GM21526 (cell line): ENCODE measurements around the gene ALLC.

Source experiments
- ATAC-seq: cut with Tn5 transposase; IDR thresholded peaks from one replicate; pipeline ENCODE4 v1.9.1; 2021; ENCODE audit warnings: moderate library complexity; ENCODE audit not compliant: unreplicated experiment, low FRiP score

Gene ALLC

DNA sequence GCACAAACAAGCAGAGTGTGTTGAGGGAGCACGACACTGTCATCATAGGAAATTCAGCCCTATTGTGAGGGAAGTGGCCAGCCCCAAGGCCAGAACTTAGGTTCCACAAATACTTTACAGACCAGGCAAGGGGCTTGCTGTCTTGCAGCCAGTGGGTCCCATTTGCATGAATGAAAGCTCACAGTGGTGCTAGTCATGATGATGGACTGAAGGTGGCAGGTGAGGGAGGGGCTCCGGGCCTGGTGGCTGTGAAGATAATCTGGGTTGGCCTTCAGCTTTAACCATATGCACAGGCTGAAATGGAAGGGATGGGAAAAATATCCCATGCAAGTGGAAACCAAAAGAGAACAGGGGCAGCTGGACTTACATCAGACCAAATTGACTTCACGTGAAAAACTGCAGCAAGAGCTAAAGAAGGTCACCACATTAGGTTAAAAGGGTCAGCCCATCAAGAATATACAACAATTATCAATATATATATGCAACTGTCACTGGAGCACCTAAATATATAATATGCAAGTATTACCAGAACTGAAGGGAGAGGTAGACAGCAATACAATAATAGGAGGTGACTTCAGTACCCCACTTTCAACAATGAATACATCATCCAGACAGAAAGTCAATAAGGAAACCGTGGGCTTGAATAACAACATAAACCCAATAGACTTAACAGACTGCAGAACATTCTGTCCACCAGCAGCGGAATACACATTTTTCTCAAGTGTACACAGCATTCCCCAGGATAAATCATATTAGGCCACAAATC is 84.9 kb downstream of the ALLC start:
- ATAC-seq, result no peak

DNA sequence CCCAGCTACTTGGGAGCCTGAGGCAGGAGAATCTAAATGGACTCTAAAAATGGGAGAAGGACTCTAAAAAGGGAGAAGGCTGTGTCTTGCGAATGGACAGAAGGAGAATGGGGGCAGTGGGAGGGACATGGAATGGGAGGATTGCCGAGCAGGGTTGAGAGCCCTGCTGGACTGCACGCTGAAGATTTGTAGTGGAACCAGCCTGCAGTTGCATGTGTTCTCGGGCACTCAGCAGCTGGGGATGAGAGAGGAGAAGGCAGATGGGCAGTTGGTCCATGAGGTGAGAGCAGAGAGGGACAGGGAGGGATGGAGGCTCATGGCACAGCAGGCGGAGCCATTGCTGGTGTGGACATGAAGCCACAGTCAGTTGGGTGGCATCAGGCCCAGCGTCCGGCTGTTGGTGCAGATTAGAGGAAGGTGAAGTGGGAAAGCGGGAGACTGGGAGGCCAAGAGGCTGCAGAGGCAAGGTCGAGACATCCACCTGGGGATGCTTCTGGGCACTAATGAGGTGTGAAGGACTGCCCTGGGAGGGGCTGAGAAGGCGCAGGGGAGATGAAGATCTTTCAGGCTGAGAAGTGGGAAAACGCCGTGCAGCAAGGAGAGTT is 86.1 kb downstream of the ALLC start:
- no peak for ATAC-seq

DNA sequence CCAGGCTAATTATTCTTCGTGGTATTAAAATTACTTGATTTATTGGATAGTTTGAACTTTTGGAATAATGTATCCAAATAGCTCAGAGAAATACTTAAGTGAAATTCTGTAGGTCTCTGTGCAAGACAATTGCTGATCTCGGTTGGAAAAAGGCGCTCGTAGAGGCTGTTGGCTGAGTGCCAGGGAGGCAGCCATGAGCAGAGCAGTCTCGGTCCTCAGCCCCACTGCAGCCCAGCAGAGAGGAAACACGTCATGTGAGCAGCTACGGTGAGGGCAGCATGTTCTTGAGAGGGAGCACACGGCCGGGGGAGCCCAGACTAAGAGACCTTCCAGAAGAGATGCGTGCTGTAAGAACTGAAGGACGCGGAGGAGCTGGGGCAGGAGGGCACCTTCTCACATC is 87.9 kb downstream of the ALLC start:
- no peak for ATAC-seq

DNA sequence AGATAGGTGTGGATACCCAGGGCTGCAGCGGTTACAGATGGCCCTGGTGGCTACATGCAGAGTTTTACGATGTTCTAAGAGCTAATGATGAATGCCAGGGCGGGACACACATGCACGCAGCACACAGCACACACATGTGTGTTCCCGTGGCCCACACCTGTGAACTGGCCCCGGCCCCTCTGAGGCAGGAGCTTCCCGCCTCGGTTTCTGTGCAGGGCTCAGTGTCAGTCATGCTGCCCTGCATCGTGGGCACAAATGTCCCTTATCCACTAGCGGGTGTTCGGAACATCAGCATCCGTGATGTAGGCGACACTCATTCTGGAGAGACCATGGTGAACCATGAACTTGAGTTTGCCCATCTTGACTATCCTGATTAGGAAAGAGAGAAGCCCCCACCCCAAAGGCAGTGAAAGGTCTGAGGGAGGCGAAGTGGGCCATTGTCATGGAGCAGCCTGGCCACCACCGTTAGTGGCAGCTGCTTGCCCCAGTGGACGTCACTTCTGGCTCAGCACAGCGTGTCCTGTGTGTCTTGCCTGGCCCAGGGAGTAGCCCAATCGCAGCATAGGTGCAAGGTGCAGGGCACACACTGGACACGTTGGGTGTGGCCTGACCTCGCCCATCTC is 89.1 kb downstream of the ALLC start:
- no peak for ATAC-seq

DNA sequence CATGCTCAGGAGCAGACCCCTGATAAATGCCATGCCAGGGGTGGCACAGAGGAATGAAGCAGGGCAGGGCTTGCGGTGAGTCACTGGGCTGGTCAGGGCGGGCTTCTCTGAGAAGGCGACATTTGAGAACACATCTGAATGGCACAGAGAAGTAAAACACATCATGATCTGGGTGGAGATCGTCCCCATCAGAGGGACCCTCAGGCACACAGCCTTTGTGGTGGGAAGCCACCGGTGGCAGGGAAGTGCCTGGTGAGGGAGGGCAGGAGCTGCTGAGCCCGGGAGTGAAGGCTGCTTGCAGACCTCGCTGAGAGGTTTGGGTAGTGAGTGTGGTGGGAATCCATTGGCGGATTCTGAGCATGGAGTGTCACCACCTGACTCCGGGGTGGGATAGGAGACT is 89.8 kb downstream of the ALLC start:
- ATAC-seq, result no peak

DNA sequence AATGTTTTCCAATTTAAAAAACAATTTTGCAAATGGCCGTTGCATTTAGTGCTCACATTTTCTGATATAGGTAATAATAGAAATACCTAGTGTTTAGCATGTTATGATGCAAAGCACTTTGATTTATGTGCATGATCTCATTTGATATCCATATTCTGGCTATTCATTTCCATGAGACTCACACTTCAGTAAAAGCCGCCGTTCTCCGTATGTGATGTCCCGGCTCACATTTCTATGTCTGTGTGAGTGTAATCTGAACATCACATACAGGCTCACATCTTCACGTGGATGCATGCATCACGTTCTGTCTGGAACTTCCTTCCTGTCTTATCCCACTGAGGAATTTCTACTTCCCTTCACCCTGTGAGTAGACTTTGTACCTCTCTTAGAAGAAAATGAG is 91.2 kb downstream of the ALLC start:
- ATAC-seq, result no peak

DNA sequence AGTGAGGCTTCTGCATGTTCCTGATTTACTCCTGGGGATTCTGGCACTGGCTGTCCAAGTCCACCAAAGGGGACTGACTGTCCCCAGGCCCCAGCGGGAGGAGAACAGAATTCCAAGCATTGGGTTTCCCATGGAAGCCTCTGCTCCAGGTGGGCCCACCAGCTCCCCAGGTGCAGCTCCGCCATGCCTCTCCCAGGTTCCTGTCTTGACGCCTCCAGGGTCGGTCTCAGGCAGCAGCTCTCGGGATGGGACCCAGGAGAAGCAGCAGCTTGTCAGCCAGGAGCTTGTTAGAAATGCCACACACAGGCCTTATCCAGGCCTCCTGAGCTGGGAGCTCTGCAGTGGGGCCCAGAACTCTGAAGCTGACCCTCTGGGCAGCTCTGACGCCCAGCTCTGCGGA is 93.3 kb downstream of the ALLC start:
- no peak for ATAC-seq

DNA sequence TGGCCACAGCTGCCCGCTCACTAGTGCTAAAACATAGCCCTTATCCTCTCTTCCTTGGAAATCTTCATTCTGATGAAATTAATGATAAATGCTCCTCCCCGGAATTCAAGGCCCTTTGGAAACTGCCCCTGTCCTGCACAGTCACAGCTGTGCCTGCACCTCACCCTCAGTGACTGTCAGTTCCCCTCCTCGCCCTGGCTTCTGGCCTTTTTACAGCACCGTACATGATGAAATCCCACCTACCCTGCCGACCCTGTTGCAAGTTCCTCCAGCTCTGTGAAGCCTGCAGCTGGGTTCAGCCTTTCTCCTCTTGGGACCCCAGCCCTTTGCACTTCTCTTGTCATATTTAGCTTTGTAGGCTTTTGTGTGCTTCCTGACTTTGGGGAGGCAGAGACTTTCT is 93.8 kb downstream of the ALLC start:
- no peak for ATAC-seq
